HG03108 (cell line): ENCODE data around the gene METAP1D.
"Not testable (repeated sequence)": the region's sequence is repeated elsewhere in the genome, so short reads cannot be mapped to it uniquely, and the experiment has no call there.

Source experiments
- ATAC-seq: cut with Tn5 transposase; IDR thresholded peaks from one replicate; pipeline ENCODE4 v1.9.1; 2021; ENCODE audit warnings: moderate library complexity; ENCODE audit not compliant: unreplicated experiment

Gene METAP1D

GRCh38 chr2:172047566-172048507 is 48.1 kb downstream of the METAP1D start:
- no peak for ATAC-seq

GRCh38 chr2:172048508-172049503 is 49.1 kb downstream of the METAP1D start:
- no peak for ATAC-seq

GRCh38 chr2:172049567-172050120 is 49.9 kb downstream of the METAP1D start:
- no peak for ATAC-seq

GRCh38 chr2:172050479-172051125 is 50.8 kb downstream of the METAP1D start:
- no peak for ATAC-seq

- no peak for ATAC-seq
Observed at GRCh38 chr2:172052000-172052983, 52.5 kb downstream of the METAP1D start.

GRCh38 chr2:172053486-172053885 is 53.7 kb downstream of the METAP1D start:
- ATAC-seq, result no peak

- no peak for ATAC-seq
Observed at GRCh38 chr2:172056293-172056692, 56.5 kb downstream of the METAP1D start.

- ATAC-seq, result no peak
Observed at GRCh38 chr2:172058660-172059059, 58.9 kb downstream of the METAP1D start.

- not testable (repeated sequence) for ATAC-seq
Observed at GRCh38 chr2:172060118-172060517, 60.4 kb downstream of the METAP1D start.

- no peak for ATAC-seq
Observed at GRCh38 chr2:172062402-172063004, 62.8 kb downstream of the METAP1D start.

- no peak for ATAC-seq
Observed at GRCh38 chr2:172063446-172063845, 63.7 kb downstream of the METAP1D start.

GRCh38 chr2:172065111-172065510 is 65.4 kb downstream of the METAP1D start:
- ATAC-seq, result no peak

GRCh38 chr2:172066394-172066886 is 66.7 kb downstream of the METAP1D start:
- ATAC-seq, result no peak

- not testable (repeated sequence) for ATAC-seq
Observed at GRCh38 chr2:172067905-172068304, 68.2 kb downstream of the METAP1D start.

- ATAC-seq, result no peak
Observed at GRCh38 chr2:172070936-172071335, 71.2 kb downstream of the METAP1D start.

- no peak for ATAC-seq
Observed at GRCh38 chr2:172072303-172072702, 72.5 kb downstream of the METAP1D start.

- ATAC-seq, result no peak
Observed at GRCh38 chr2:172072706-172073105, 73.0 kb downstream of the METAP1D start.

- no peak for ATAC-seq
Observed at GRCh38 chr2:172073518-172073917, 73.8 kb downstream of the METAP1D start.

GRCh38 chr2:172074254-172074653 is 74.5 kb downstream of the METAP1D start:
- no peak for ATAC-seq
